SJSA1 (cell line): ENCODE data around the gene CTU2. TPM values are rescaled to one million over a fixed set of nuclear protein-coding genes. Genes with fewer than 3 reads are reported as not detected.
A peak's percentile ranks its signal among the peaks of the same experiment; 100 is the strongest.

Source experiments
- DNase-seq, 2 experiments: peaks; one replicate each; pipeline ENCODE4 v3.0.0-alpha.2; 2015 to 2020; ENCODE audit warnings: low spot score in 2 of 2, low read depth in 1 of 2
- H3K27ac ChIP-seq: fragments of 250-450 bp; sonication (Bioruptor Pico); 2 replicates; pipeline ENCODE4 v1.5.1; 2020; ENCODE audit warnings: mild to moderate bottlenecking, moderate library complexity
- H3K27me3 ChIP-seq: fragments of 250-450 bp; sonication (Bioruptor Pico); replicated peaks from 2 replicates; pipeline ENCODE4 v1.5.1; 2020; ENCODE audit warnings: mild to moderate bottlenecking, moderate library complexity
- H3K36me3 ChIP-seq: fragments of 250-450 bp; sonication (Bioruptor Pico); 2 replicates; pipeline ENCODE4 v1.5.1; 2020; ENCODE audit warnings: mild to moderate bottlenecking
- H3K4me1 ChIP-seq: fragments of 250-450 bp; sonication (Bioruptor Pico); replicated peaks from 2 replicates; pipeline ENCODE4 v1.6.1; 2021; ENCODE audit warnings: mild to moderate bottlenecking
- H3K4me3 ChIP-seq: fragments of 250-450 bp; sonication (Bioruptor Pico); 2 replicates; pipeline ENCODE4 v1.5.1; 2020; ENCODE audit warnings: mild to moderate bottlenecking
- H3K9me3 ChIP-seq: fragments of 250-450 bp; sonication (Bioruptor Pico); replicated peaks from 2 replicates; pipeline ENCODE4 v1.5.1; 2020; ENCODE audit warnings: mild to moderate bottlenecking
- total RNA-seq: library from RNA; depleted of rRNA; stranded (reverse); fragments of >200 nt; shearing (Covaris generic); gene quantifications from 2 replicates; pipeline ENCODE4 v1.2.3, GENCODE V29; 2014

CTU2 gene
- total RNA-seq, 1 experiment from 2014 or later, result 17.9 TPM

DNA sequence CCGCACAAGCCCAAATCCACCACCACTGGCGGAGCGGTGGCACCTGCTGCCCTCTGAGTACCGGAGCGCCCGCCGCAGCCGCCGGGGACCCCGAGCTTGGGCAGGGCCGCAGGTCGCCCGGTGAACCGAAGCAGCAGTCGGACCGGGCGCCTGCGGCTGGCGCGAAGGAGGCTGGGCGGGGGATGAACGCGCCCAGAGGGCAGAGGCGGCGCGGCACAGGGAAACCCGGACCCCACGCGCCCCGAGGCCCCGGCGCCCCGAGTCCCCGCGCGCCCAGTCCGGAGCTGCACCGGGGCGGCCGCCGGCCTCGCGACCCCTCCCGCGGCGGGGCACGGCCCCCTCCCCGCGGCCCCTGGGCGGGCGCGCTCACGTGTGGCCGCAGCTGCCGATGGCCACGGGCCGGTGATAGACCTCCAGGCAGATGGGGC lies 488 bp upstream of the CTU2 start:
- H3K4me1 ChIP-seq, result peaks cover 41% of the 10 kb centered on the region
- peaks cover 33% of the 10 kb centered on the region for H3K36me3 ChIP-seq
- H3K27ac ChIP-seq, result no peak overlapping the region
- H3K9me3 ChIP-seq, result no peaks in the 10 kb centered on the region
- H3K4me3 ChIP-seq, result peak overlapping the region; percentile 84
- no peaks in the 10 kb centered on the region for H3K27me3 ChIP-seq
- DNase-seq, result no peak

GRCh38 chr16:88706965-88707826 lies 893 bp downstream of the CTU2 start:
- Histone ChIP-seq H3K9me3 (no peaks in the 10 kb centered on the region), H3K4me1 (peaks cover 30% of the 10 kb centered on the region), H3K4me3 (peak overlapping the region; percentile 84), H3K36me3 (peaks cover 43% of the 10 kb centered on the region), H3K27me3 (no peaks in the 10 kb centered on the region), H3K27ac (no peak overlapping the region)
- peak in 1 of 2 experiments; percentile 30 for DNase-seq

- no peak overlapping the region for H3K4me3 ChIP-seq
Observed at GRCh38 chr16:88710556-88710955, 4.3 kb downstream of the CTU2 start.

DNA sequence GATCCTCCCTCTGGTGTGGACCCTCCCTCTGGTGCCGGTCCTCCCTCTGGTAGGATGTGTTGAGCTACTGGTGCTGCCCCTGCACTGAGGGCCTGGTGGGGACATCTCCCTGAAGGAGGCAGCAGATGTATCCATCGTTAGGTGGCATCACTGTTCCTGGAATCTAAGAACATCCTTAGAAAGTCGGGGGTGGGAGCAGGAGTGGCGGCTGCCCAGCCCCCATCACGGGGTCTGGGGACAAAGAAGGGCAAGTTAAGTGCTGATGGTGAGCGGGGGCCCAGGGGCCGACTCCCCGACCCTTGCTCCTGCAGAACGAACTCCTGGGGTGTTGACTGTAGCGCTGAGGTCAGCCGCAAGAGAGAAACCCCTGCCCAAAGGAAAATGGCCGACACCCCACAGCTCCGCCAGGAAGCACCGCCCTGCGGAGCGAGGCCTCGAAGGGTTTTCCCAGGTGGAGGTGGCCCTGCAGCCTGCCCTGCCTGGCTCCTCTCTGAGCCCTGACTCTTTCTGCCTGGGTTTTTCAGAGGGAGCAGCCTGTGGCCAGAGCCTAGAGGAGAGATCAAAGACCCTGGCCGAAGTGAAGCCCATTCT lies 5.5 kb downstream of the CTU2 start:
- Histone ChIP-seq H3K4me3 (no peak overlapping the region), H3K27me3 (no peaks in the 10 kb centered on the region), H3K4me1 (peaks cover 11% of the 10 kb centered on the region), H3K9me3 (no peaks in the 10 kb centered on the region), H3K27ac (no peak overlapping the region), H3K36me3 (peaks cover 74% of the 10 kb centered on the region)
- no peak for DNase-seq

More at GRCh38 chr16:88710556-88710955, 4.3 kb downstream of the CTU2 start:
- Histone ChIP-seq H3K27me3 (no peaks in the 10 kb centered on the region), H3K27ac (no peak overlapping the region), H3K36me3 (peaks cover 68% of the 10 kb centered on the region), H3K9me3 (no peaks in the 10 kb centered on the region), H3K4me1 (peaks cover 13% of the 10 kb centered on the region)
- no peak for DNase-seq

DNA sequence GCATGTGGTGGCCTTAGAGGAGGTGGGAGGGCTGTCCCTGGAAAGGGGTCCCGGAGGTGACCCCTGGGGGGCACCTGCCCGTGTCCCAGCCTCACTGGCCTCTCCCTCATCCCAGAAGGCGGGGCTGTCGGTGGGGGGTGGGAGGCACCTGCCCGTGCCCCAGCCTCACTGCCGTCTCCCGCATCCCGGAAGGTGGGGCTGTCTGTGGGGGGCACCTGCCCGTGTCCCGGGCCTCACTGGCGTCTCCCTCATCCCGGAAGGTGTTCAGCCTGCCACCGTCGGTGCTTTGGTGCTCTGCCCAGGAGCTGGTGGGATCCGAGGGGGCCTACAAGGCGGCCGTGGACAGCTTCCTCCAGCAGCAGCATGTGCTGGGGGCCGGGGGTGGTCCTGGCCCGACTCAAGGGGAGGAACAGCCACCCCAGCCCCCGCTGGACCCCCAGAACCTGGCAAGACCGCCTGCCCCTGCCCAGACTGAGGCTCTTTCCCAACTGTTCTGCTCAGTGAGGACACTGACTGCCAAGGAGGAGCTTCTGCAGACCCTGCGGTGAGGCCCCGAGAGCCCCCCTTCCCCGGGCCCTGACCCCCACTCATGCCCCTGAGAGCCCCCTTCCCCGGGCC lies 6.2 kb downstream of the CTU2 start:
- H3K27me3 ChIP-seq, result no peaks in the 10 kb centered on the region
- H3K27ac ChIP-seq, result no peak overlapping the region
- H3K36me3 ChIP-seq, result peaks cover 80% of the 10 kb centered on the region
- H3K9me3 ChIP-seq, result no peaks in the 10 kb centered on the region
- no peak overlapping the region for H3K4me3 ChIP-seq
- peaks cover 6% of the 10 kb centered on the region for H3K4me1 ChIP-seq
- no peak for DNase-seq

- Histone ChIP-seq H3K4me1 (no peaks in the 10 kb centered on the region; the same call in 1 of the 2 replicates), H3K4me3 (no peak overlapping the region), H3K27me3 (no peaks in the 10 kb centered on the region), H3K36me3 (peaks cover 82% of the 10 kb centered on the region), H3K9me3 (no peaks in the 10 kb centered on the region), H3K27ac (no peak overlapping the region)
- no peak for DNase-seq
Observed at GRCh38 chr16:88713054-88713453, 6.8 kb downstream of the CTU2 start.

DNA sequence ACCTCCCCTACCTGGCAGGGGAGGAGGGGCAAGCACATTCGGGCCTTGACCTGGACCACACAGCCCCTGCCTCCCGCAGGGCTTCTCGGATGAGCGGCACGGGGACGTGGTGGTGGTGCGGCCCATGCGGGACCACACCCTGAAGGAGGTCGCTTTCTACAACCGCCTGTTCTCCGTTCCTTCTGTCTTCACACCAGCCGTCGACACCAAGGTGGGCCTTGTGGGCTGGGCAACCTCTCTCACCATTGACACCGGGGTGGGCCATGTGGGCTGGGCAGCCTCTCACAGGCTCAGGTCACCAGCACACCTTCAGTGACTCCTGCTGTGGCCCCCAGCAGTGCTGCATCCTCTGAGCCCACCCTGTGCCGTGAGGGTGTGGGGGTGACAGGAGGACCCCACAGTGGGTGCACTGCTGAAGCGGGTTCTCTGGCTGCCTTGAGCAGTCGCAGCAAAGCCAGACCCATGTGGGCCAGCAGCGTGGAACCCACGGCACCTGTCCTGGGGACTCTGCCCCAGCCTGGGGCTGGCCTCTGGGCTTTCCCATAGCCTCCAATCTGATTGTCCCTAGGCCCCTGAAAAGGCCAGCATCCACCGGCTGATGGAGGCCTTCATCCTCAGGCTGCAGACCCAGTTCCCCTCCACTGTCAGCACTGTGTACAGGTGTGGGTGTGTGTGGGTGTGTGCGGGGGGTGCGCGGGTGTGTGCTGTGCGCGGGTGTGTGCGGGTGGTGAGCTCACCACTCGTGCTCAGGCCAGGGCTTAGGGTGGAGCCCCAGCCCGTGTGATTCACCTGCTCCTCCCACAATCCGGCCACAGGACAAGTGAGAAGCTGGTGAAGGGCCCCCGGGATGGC lies 7.5 kb downstream of the CTU2 start:
- Histone ChIP-seq H3K36me3 (peaks cover 82% of the 10 kb centered on the region), H3K9me3 (no peaks in the 10 kb centered on the region), H3K27me3 (no peaks in the 10 kb centered on the region), H3K4me1 (no peaks in the 10 kb centered on the region), H3K4me3 (no peak overlapping the region), H3K27ac (no peak overlapping the region)
- DNase-seq, result no peak

DNA sequence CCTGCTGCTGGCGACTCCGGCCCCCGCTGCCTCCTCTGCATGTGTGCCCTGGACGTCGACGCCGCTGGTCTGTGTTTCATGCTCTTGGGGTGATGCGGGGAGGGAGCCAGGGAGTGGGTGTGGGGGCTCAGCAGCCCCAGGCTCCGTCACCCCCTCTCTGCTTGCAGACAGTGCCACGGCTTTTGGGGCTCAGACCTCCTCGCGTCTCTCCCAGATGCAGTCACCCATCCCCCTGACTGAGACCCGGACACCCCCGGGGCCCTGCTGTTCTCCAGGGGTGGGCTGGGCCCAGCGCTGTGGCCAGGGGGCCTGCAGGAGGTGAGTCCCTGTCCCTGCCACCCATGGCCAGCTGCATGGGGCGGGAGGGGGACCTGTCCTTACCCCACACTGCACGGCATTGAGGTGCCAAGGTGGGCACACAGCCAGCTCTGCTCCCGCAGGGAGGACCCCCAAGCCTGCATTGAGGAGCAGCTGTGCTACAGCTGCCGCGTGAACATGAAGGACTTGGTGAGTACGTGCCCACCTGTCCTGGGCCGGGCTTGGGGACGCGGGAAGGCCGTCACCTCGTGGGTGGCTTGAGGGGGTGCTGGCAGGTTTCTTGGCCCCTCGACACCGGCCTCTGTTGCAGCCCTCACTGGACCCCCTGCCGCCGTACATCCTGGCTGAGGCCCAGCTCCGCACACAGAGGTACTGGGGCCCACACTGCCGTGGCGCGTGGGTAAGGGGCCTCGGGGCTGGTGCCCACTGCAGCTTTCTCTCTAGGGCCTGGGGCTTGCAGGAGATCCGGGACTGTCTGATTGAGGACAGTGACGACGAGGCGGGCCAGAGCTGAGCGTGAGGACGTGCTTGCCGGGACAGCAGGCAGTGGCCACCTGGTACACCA lies 8.4 kb downstream of the CTU2 start:
- no peak overlapping the region for H3K4me3 ChIP-seq
- H3K36me3 ChIP-seq, result peaks cover 82% of the 10 kb centered on the region
- H3K9me3 ChIP-seq, result no peaks in the 10 kb centered on the region
- no peaks in the 10 kb centered on the region for H3K4me1 ChIP-seq
- no peak overlapping the region for H3K27ac ChIP-seq
- no peak for DNase-seq
- H3K27me3 ChIP-seq, result no peaks in the 10 kb centered on the region

- peaks cover 84% of the 10 kb centered on the region for H3K36me3 ChIP-seq
- no peak overlapping the region for H3K4me3 ChIP-seq
- no peaks in the 10 kb centered on the region for H3K27me3 ChIP-seq
- no peak overlapping the region for H3K27ac ChIP-seq
- H3K4me1 ChIP-seq, result no peaks in the 10 kb centered on the region
- DNase-seq, result no peak
- no peaks in the 10 kb centered on the region for H3K9me3 ChIP-seq
Observed at GRCh38 chr16:88715312-88716190, 9.2 kb downstream of the CTU2 start.

DNA sequence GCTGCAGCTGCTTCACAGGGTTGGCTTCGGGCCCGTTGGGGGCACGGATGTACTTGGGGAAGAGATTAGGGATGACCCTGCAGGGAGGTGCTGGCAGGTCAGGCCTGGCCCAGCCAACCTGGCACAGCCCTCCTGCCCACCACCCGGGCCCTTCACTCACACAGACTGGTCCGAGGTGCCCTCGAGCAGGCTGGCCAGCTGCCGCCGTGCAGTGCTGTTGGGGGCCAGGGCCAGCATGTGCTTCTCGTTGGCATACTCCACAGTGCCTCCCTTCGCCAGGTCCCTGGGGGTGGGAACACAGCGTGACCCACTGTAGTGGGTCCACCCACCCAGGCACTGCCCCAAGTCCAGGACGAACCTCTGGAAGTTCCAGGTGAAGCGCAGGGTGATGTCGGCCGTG lies 9.9 kb downstream of the CTU2 start:
- Histone ChIP-seq H3K9me3 (no peaks in the 10 kb centered on the region), H3K4me1 (no peaks in the 10 kb centered on the region), H3K36me3 (peaks cover 87% of the 10 kb centered on the region), H3K4me3 (no peak overlapping the region), H3K27ac (no peak overlapping the region), H3K27me3 (no peaks in the 10 kb centered on the region)
- no peak for DNase-seq

GRCh38 chr16:88716601-88717001 lies 10.3 kb downstream of the CTU2 start:
- Histone ChIP-seq H3K27ac (no peak overlapping the region), H3K4me3 (no peak overlapping the region), H3K9me3 (no peaks in the 10 kb centered on the region), H3K27me3 (no peaks in the 10 kb centered on the region), H3K36me3 (peaks cover 87% of the 10 kb centered on the region), H3K4me1 (no peaks in the 10 kb centered on the region)
- DNase-seq, result no peak

GRCh38 chr16:88718178-88718577 lies 11.9 kb downstream of the CTU2 start:
- Histone ChIP-seq H3K27ac (no peak overlapping the region), H3K4me3 (no peak overlapping the region), H3K4me1 (no peaks in the 10 kb centered on the region), H3K27me3 (no peaks in the 10 kb centered on the region), H3K9me3 (no peaks in the 10 kb centered on the region), H3K36me3 (peaks cover 98% of the 10 kb centered on the region)
- DNase-seq, result no peak
